Panc1 (cell line): ENCODE measurements around the gene HES3. TPM values are rescaled to one million over a fixed set of nuclear protein-coding genes. Genes with fewer than 3 reads are reported as not detected.
A peak's percentile ranks its signal among the peaks of the same experiment; 100 is the strongest.

Experiments
- ATAC-seq: fragments of 200-7000 bp; cut with Tn5 transposase; 2 replicates; pipeline ENCODE4 v1.9.1; 2020; ENCODE audit warnings: mild to moderate bottlenecking, moderate library complexity
- Bru-seq: library from RNA; stranded (reverse); fragments of 400-500 nt; gene quantifications from one replicate; lab custom pipeline; 2021; lab: Mats Ljungman, UMichigan
- BruChase-seq, 2 experiments: library from RNA; stranded (reverse); fragments of 400-500 nt; gene quantifications; one replicate each; lab custom pipeline; 2021; lab: Mats Ljungman, UMichigan
- BruUV-seq: library from RNA; stranded (reverse); fragments of 400-500 nt; replicated peaks from 2 replicates; lab custom pipeline; 2021; lab: Mats Ljungman, UMichigan
- CTCF ChIA-PET: fragments of 300-600 bp; sonication (Branson Sonifier 250); formaldehyde crosslinking; loops from one replicate; lab custom pipeline; 2022; ENCODE audit warnings: antibody characterized with exemption; lab: Charles Lee
- POLR2A ChIA-PET: fragments of 300-600 bp; sonication (Branson Sonifier 250); formaldehyde crosslinking; loops from one replicate; lab custom pipeline; 2022; ENCODE audit warnings: antibody characterized with exemption; lab: Charles Lee
- DNase-seq: peaks from one replicate; pipeline ENCODE4 v3.0.0-alpha.2; 2010; ENCODE audit warnings: low read depth, low spot score
- H3K27ac ChIP-seq: 2 replicates; pipeline ENCODE4 v1.5.1; 2011; ENCODE audit warnings: mild to moderate bottlenecking, low read length, inconsistent platforms
- H3K27me3 ChIP-seq: fragments of 200-500 bp; sonication (Bioruptor generic); 2 replicates; pipeline ENCODE4 v1.6.0; 2014; ENCODE audit warnings: low read length, inconsistent platforms; ENCODE audit not compliant: control insufficient read depth, insufficient read depth
- H3K36me3 ChIP-seq: fragments of 200-500 bp; sonication (Bioruptor generic); 2 replicates; pipeline ENCODE4 v1.5.1; 2014; ENCODE audit warnings: inconsistent platforms, mild to moderate bottlenecking, low read length, moderate library complexity; ENCODE audit not compliant: control insufficient read depth, insufficient read depth
- H3K4me1 ChIP-seq: 2 replicates; pipeline ENCODE4 v1.5.1; 2011; ENCODE audit warnings: inconsistent platforms, mild to moderate bottlenecking, low read length, moderate library complexity; ENCODE audit not compliant: control insufficient read depth, insufficient read depth
- H3K4me3 ChIP-seq, 2 experiments: 2 replicates each; pipeline ENCODE4 v1.5.1; 2011 to 2012; ENCODE audit warnings: low read depth in 2 of 2, low read length in 2 of 2, mild to moderate bottlenecking in 2 of 2, inconsistent platforms in 1 of 2, moderate library complexity in 1 of 2
- H3K9me3 ChIP-seq: fragments of 200-500 bp; sonication (Bioruptor generic); 2 replicates; pipeline ENCODE4 v1.5.1; 2014; ENCODE audit warnings: low read depth, mild to moderate bottlenecking, inconsistent platforms, low read length, moderate library complexity; ENCODE audit not compliant: control insufficient read depth, insufficient read depth
- POLR2AphosphoS5 ChIP-seq: IDR thresholded peaks from 2 replicates; pipeline ENCODE4 v1.6.1; 2012; ENCODE audit warnings: mild to moderate bottlenecking, low read depth, low read length, moderate library complexity
- SIN3A ChIP-seq: IDR thresholded peaks from 2 replicates; pipeline ENCODE4 v1.6.1; 2012; ENCODE audit warnings: low read depth, mild to moderate bottlenecking, low read length, moderate library complexity, borderline replicate concordance; ENCODE audit not compliant: insufficient read depth
- TCF7L2 ChIP-seq: IDR thresholded peaks from 2 replicates; pipeline ENCODE4 v1.6.1; 2011; ENCODE audit warnings: mild to moderate bottlenecking, low read depth, low read length, inconsistent platforms
- in situ Hi-C: cut with HindIII; loops from 2 replicates; pipeline ENCODE4 v1.10.0; 2016; ENCODE audit warnings: low sequenced_read_pairs, low pct_unique_long_range_greater_than_20kb
- intact Hi-C: fragments of 100-400 bp; cut with micrococcal nuclease; formaldehyde crosslinking; loops from one replicate; pipeline ENCODE4 v1.10.0; 2022; ENCODE audit not compliant: unreplicated experiment
- long read RNA-seq: library from polyadenylated mRNA; unstranded; transcript quantifications from one replicate; pipeline ENCODE4 v2.0.0, GENCODE V29; 2021; ENCODE audit not compliant: unreplicated experiment
- polyA plus RNA-seq: library from polyadenylated mRNA; unstranded; fragments of >200 nt; gene quantifications from one replicate; pipeline ENCODE4 v1.2.1, GENCODE V29; 2012; ENCODE audit warnings: missing spikeins; ENCODE audit not compliant: insufficient read length
- total RNA-seq: library from RNA; stranded (reverse); gene quantifications from one replicate; pipeline ENCODE4 v1.2.1, GENCODE V29; 2021; ENCODE audit not compliant: unreplicated experiment
- TF ChIP-seq, protein P1 (sequence below): fragments of 450-650 bp; IDR thresholded peaks from 2 replicates; pipeline ENCODE4 v1.5.1; 2017; ENCODE audit warnings: mild to moderate bottlenecking
- TF ChIP-seq, protein P2 (sequence below), 2 experiments: IDR thresholded peaks; 2 replicates each; pipeline ENCODE4 v1.6.1; 2011 to 2012; ENCODE audit warnings: low read depth in 2 of 2, control low read depth in 1 of 2, low read length in 1 of 2, mild to moderate bottlenecking in 1 of 2, moderate library complexity in 1 of 2; ENCODE audit not compliant: insufficient read depth in 1 of 2

Gene HES3, protein sequence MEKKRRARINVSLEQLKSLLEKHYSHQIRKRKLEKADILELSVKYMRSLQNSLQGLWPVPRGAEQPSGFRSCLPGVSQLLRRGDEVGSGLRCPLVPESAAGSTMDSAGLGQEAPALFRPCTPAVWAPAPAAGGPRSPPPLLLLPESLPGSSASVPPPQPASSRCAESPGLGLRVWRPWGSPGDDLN
- total RNA-seq (not detected), Bru-seq, nascent RNA (not detected), BruChase-seq, experiment 1, labeled RNA remaining after a 2-hour chase (not detected), BruChase-seq, experiment 2, labeled RNA remaining after a 6-hour chase (not detected)
- not detected for polyA plus RNA-seq
- long read RNA-seq = 0 reads

DNA sequence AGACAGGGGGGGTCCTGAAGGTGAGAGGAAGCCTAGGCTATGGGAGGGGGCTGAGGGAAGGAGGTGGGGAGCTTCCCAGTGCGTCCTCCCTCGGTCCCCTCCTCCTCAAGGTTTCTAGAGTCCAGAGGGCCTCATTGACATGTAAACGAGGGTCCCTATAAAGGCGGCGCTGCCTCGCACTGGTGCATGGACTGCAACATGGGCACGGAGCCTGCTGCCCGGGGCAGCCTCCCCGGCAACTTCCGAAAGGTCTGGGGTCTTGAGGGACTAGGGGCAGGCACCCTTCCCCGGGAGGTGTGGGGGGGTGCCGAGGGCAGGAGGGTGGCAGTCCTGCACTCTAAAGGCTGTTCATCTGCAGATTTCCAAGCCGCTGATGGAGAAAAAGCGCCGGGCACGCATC lies at the start of gene HES3:
TSS of gene HES3 (plus strand) at position 187 of the 400 bp plus-strand sequence. CDS start at position 374, 187 bp downstream.
- ATAC-seq (no peak), DNase-seq (no peak)
- TF ChIP-seq SIN3A = no peak
- TF ChIP-seq, protein P1, sequence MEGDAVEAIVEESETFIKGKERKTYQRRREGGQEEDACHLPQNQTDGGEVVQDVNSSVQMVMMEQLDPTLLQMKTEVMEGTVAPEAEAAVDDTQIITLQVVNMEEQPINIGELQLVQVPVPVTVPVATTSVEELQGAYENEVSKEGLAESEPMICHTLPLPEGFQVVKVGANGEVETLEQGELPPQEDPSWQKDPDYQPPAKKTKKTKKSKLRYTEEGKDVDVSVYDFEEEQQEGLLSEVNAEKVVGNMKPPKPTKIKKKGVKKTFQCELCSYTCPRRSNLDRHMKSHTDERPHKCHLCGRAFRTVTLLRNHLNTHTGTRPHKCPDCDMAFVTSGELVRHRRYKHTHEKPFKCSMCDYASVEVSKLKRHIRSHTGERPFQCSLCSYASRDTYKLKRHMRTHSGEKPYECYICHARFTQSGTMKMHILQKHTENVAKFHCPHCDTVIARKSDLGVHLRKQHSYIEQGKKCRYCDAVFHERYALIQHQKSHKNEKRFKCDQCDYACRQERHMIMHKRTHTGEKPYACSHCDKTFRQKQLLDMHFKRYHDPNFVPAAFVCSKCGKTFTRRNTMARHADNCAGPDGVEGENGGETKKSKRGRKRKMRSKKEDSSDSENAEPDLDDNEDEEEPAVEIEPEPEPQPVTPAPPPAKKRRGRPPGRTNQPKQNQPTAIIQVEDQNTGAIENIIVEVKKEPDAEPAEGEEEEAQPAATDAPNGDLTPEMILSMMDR = no peak
- TF ChIP-seq TCF7L2 = no peak
- TF ChIP-seq, protein P2, sequence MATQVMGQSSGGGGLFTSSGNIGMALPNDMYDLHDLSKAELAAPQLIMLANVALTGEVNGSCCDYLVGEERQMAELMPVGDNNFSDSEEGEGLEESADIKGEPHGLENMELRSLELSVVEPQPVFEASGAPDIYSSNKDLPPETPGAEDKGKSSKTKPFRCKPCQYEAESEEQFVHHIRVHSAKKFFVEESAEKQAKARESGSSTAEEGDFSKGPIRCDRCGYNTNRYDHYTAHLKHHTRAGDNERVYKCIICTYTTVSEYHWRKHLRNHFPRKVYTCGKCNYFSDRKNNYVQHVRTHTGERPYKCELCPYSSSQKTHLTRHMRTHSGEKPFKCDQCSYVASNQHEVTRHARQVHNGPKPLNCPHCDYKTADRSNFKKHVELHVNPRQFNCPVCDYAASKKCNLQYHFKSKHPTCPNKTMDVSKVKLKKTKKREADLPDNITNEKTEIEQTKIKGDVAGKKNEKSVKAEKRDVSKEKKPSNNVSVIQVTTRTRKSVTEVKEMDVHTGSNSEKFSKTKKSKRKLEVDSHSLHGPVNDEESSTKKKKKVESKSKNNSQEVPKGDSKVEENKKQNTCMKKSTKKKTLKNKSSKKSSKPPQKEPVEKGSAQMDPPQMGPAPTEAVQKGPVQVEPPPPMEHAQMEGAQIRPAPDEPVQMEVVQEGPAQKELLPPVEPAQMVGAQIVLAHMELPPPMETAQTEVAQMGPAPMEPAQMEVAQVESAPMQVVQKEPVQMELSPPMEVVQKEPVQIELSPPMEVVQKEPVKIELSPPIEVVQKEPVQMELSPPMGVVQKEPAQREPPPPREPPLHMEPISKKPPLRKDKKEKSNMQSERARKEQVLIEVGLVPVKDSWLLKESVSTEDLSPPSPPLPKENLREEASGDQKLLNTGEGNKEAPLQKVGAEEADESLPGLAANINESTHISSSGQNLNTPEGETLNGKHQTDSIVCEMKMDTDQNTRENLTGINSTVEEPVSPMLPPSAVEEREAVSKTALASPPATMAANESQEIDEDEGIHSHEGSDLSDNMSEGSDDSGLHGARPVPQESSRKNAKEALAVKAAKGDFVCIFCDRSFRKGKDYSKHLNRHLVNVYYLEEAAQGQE (IDR thresholded peaks at IDR 0.05; ENCODE audit: insufficient read depth in 1 of 2, low read depth in 2 of 2, low read length in 1 of 2) = no peak
- no peak for TF ChIP-seq POLR2AphosphoS5
- Histone ChIP-seq H3K4me1 (peaks cover 10% of the 10 kb centered on the region), H3K9me3 (no peaks in the 10 kb centered on the region), H3K27me3 (no peaks in the 10 kb centered on the region; the same call in 1 of the 2 replicates), H3K36me3 (no peaks in the 10 kb centered on the region), H3K4me3 (no peak within 1 kb of the TSS; a peak in 1 of 4 replicates), H3K27ac (no peak within 1 kb of the TSS)
- BruUV-seq = no TSS peak
- ChIA-PET CTCF (interaction anchor here (0.9 kb wide), 1 partner anchor 19 kb away, joined by 4 read pairs; no protein-coding TSS in a partner anchor), POLR2A (no interaction called here)
- intact Hi-C loops (loop anchor here (2.0 kb wide), 1 partner anchor 191 kb away; no protein-coding TSS in a partner anchor), in situ Hi-C loops (no loop called here)

DNA sequence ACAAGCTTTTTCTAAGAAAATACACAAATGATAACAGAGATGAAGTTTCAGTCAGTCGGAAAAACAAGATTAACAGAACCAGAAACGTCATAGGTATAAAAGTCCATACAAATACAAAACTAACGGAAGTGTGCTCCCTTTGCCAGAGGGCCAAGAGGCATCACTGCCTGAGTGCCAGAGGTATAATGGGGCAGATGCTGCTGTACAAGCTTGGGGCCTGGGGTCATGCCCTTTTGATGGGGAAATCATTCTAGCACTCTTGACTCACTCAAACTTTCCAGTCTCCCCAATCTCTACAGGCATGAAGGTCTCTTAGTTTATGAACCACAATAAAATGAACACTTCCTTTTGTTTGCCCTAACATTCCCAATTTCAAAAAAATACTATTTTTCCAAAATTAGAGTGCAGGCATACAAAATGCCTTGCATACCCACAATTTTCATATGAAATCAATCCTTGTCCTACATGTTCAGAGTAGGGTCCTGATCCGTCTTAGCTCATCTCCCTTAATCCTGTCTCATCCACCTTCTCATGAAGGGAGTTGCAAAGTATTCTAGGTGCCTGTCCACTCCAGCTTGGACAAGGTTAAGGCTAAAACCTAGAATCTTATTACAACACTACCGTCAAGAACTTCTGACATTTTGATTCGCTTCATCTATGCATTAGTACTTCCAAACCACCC lies 46.1 kb upstream of the HES3 start:
- DNase-seq (no peak), ATAC-seq (no peak)
- BruUV-seq = TSS peak; percentile 84
- TF ChIP-seq SIN3A (no peak), TCF7L2 (no peak), POLR2AphosphoS5 (no peak)
- TF ChIP-seq, protein P2 (IDR thresholded peaks at IDR 0.05; ENCODE audit: insufficient read depth in 1 of 2, low read depth in 2 of 2, low read length in 1 of 2) = no peak
- TF ChIP-seq, protein P1 = no peak
- in situ Hi-C loops = no loop called here
- Histone ChIP-seq H3K9me3 (no peaks in the 10 kb centered on the region), H3K27me3 (no peaks in the 10 kb centered on the region), H3K36me3 (peaks cover 26% of the 10 kb centered on the region), H3K4me1 (peaks cover 15% of the 10 kb centered on the region), H3K27ac (peak overlapping the region; percentile 99), H3K4me3 (peak overlapping the region; percentile 86 to 96)
- ChIA-PET CTCF (no interaction called here), POLR2A (no interaction called here)
- intact Hi-C loops = no loop called here
